Measurements from ENCODE around the gene CLIP1.

GRCh38 chr12:122421821-122422729, at the start of gene CLIP1:
- peak in 5 of 6 experiments; percentile 37 to 50 (median 37) for TF ChIP-seq CTCF (IDR thresholded peaks at IDR 0.05)
- peak; percentile 21 to 80 for TF ChIP-seq POLR2A (IDR thresholded peaks at IDR 0.05)

Data from Peyer's patch (tissue), 4 donors.